ENCODE measurements around the gene MEAK7. TPM values are rescaled to one million over a fixed set of nuclear protein-coding genes. Genes with fewer than 3 reads are reported as not detected.

The MEAK7 gene
- total RNA-seq, 1 donor from 2014 or later = 23.1 TPM

GRCh38 chr16:84499638-84500037, 4.8 kb downstream of the MEAK7 start:
- no peak for TF ChIP-seq CTCF (conservative IDR thresholded peaks at IDR 0.05; ENCODE audit: low read depth, low read length)
- no peak for DNase-seq (ENCODE audit: low read depth)
- H3K4me3 ChIP-seq (ENCODE audit: low read depth, low read length) = no peak overlapping the region

DNA sequence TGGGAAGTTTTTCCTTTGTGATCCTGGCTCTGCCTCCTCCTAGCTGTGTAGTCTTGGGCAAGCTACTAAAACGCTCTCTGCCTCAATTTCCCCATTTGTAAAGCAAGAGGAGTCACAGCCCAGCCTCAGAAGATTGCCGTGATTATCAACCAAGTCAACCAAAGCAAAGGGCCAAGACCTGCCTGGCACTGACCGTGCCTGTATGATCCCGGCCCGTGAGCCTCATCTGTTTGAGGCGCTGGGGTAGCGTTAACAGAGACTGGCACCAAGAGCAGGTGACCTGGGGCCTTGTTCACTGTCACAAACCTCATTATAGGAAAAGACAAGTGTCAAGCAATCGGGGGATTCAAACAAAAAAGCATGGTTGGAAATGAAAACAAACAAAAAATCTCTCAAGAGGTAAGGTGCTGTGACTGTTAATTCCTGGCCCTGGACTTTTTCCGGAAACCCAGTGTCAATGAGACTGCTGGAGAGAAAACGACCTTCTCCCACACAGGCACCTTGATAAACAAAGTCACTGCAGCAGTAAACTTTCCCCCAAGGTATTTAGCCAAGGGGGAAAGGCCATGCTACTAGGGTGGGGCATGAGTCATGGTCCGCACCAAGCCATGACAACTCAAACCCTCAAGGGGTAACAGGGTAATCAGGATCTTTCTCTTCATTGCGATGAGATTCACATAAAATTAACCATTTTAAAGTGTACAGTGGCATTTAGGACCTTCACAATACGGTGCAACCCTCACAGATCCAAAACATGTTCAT, 5.4 kb downstream of the MEAK7 start:
- no peak overlapping the region for H3K4me3 ChIP-seq (ENCODE audit: low read depth, low read length)
- DNase-seq (ENCODE audit: low read depth) = no peak

GRCh38 chr16:84498223-84498610, 6.2 kb downstream of the MEAK7 start:
- no peak for TF ChIP-seq CTCF (conservative IDR thresholded peaks at IDR 0.05; ENCODE audit: low read depth, low read length)

More for the DNA sequence above, 5.4 kb downstream of the MEAK7 start:
- TF ChIP-seq CTCF (conservative IDR thresholded peaks at IDR 0.05; ENCODE audit: low read depth, low read length) = no peak

DNA sequence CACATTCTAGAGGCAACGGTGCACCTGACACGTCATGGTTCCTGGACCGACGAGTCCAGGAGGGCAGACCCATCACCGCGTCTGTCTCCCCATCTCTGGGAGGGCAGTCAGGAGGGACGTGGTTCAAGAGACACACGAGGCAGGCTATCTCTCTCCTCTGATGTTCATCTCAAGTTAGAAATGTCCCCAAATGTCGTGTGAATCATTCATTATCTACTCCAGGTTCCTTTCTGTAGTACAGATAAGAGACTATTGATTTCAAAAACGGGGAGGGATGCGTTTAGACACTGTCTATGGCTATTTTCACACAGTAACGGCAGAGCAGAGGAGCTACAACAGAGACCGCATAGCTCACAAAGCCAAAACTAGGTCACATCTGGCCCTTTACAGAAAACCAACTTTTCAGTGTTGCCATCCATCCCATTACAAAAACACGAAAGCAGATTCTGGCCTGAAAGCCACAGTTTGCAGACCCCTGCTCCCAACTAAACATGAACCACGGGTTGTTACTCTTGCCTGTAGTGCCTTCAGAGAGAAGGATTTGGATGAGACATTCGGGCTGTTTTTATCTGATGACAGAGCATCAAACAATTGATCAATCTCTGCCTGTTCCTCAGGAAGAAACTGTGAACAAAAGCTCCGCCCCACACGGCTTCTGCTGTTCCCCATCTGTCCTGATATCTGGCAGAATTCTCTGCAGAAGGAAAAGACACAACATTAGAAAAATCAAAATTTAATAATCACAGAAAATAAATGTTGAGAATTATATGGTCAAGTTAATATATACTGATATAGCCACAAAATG, 6.8 kb downstream of the MEAK7 start:
- no peak overlapping the region for H3K4me3 ChIP-seq (ENCODE audit: low read depth, low read length)
- no peak for DNase-seq (ENCODE audit: low read depth)
- TF ChIP-seq CTCF (conservative IDR thresholded peaks at IDR 0.05; ENCODE audit: low read depth, low read length) = no peak

More at GRCh38 chr16:84498223-84498610, 6.2 kb downstream of the MEAK7 start:
- no peak overlapping the region for H3K4me3 ChIP-seq (ENCODE audit: low read depth, low read length)
- DNase-seq (ENCODE audit: low read depth) = no peak

- TF ChIP-seq CTCF (conservative IDR thresholded peaks at IDR 0.05; ENCODE audit: low read depth, low read length) = no peak
- no peak overlapping the region for H3K4me3 ChIP-seq (ENCODE audit: low read depth, low read length)
- DNase-seq (ENCODE audit: low read depth) = no peak
These were observed 7.5 kb downstream of the MEAK7 start for GRCh38 chr16:84496991-84497390.

GRCh38 chr16:84495506-84495905, 9.0 kb downstream of the MEAK7 start:
- DNase-seq (ENCODE audit: low read depth) = no peak
- H3K4me3 ChIP-seq (ENCODE audit: low read depth, low read length) = no peak overlapping the region
- no peak for TF ChIP-seq CTCF (conservative IDR thresholded peaks at IDR 0.05; ENCODE audit: low read depth, low read length)

Data from epithelial cell of proximal tubule (primary cell).